Posterior cingulate gyrus (tissue), 11 donors: ENCODE measurements around the gene DNASE1L1.
A peak's percentile ranks its signal among the peaks of the same experiment; 100 is the strongest.

Experiments used
- DNase-seq, 10 donors: peaks; one replicate each; pipeline versions ENCODE4 v3.0.0 to v3.0.0-alpha.2; 2020 to 2021; ENCODE audit warnings: mixed read lengths in 3 of 10
- intact Hi-C: fragments of 100-400 bp; cut with DNase I; formaldehyde crosslinking; loops from one replicate; pipeline ENCODE4 v1.15.1; 2023

DNASE1L1 gene, protein sequence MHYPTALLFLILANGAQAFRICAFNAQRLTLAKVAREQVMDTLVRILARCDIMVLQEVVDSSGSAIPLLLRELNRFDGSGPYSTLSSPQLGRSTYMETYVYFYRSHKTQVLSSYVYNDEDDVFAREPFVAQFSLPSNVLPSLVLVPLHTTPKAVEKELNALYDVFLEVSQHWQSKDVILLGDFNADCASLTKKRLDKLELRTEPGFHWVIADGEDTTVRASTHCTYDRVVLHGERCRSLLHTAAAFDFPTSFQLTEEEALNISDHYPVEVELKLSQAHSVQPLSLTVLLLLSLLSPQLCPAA

DNA sequence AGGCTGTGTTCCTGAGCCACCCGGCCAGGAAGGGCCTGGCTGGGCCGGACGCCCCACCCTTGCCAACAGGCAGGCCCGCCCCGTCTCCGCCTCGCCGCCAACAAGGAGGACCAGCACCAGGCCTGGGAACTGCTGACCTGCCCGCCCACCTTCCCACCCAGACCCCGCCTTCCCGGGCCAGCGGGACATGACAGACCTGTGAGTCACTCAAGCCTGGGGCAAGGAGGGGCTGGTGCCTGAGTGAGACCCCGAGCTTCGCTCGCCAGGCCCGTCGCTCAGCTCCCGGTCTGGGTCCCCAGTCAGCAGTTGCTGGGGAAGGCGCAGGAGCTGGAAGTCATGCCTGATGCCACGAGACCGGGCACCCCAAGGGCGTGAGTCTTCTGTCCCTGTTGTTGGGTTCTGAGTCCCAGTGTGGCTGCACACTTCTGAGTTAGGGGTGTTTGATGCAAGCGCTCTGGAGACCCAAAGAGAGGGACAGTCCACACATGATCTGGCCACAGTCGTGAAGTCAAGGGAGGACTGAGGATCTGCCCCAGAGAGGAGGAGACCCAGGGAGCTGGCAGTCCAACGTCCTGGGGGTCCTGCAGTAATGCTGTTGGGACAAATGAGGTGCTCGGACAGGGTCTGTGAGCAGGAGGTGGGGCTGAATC lies at the start of gene DNASE1L1:
Gene DNASE1L1 (minus strand): TSS at position 33 of the 650 bp plus-strand sequence. CDS start 3,686 bp downstream, outside the sequence.
- intact Hi-C loops: no loop called here
- peak in 3 of 10 donors; percentile 24 to 91 (median 37) for DNase-seq

DNA sequence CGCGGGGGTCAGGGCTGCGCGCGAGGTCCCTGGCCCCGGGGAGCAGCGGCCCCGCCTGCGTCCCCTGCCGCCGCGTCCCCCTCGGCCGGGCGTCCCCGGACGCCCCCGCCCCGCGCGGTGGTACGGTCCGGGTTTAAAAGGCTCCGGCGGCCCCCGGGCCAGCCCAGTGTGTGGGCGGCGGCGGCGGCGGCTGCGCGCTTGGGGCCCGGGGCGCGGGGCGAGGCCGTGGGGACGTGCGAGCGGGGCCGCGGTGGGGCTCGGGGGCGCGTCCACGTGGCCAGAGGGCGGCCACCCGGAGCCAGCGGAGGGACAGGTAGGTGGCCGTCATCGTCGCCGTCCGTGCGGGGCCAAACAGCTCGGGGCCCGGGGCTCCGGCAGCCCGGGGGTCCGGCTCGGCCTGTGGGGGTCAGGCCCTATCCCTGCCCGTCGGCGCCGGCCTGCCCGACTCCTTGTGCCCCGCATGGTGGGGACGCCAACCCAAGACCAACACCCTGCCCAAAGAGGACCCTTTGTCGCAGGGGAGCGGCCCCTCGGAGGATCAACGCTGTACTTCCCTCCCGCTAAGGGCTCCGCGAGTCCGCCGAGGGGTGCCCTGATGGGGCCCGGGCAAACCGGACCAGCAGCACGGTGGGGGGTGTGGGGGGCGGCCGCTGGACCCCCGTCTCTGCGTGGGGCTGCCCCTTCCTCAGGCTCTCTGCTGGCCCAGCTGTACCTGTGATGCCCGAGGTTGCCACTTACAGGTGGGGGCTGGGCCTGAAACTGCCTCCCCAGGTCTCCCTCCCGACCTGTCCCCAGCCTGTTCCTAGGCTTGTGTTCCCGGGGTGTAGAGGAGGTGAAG lies 49.3 kb upstream of the DNASE1L1 start, which contains the start of gene PLXNA3:
Gene PLXNA3 (plus strand): TSS at position 166 of the 838 bp plus-strand sequence. CDS start 1,903 bp downstream, outside the sequence.
- intact Hi-C loops: no loop called here
- DNase-seq: peak in 5 of 10 donors; percentile 26 to 91 (median 47)

DNA sequence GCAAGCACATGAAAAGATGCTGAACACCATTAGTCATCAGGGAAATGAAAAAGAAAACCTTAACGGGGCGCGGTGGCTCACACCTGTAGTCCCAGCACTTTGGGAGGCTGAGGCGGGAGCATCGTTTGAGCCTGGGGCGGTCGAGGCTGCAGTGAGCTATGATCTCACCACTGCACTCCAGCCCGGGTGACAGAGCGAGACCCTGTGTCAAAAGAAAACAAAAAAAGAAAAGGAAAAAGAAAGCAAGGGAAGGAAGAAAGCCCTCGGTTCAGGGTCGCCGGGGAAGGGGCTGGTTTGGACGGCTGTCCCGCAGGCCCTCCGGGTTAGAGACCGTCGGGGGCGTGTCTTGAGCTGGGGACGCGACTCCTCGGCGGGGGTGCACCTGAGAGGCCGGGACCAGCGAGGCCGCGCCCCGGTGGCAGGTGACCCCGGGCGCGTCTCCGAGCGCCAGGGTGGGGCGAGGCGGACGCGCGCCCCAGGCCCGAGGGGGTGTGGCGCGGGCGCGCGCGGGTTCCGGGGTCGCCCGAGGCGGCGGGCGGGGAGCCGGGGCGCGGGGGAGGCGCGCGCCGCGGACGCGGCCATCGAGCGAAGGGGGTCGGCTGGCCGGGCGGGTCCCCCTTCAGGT lies 48.5 kb upstream of the DNASE1L1 start:
- DNase-seq: peak in 1 of 10 donors; percentile 28
- intact Hi-C loops: no loop called here

DNA sequence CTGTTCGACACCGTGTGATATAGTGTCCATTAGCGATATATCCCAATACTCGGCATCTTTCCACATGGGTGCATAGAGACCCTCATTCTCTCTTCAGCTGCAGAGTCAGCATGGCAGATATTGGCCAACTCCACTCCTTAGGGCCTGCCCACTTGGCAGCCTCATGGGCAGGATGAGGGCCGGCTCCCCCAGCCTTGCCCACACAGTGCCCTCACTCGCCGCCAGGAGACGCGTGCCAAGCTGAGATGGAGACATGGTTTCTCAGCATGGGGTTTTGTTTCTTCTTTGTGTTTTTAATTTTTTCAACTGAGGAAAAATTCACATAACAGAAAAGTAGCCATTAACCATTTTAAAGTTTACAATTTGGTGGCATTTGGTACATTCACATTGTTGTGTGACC lies 43.8 kb upstream of the DNASE1L1 start:
- DNase-seq: peak in 2 of 10 donors; percentile 42 to 92

DNA sequence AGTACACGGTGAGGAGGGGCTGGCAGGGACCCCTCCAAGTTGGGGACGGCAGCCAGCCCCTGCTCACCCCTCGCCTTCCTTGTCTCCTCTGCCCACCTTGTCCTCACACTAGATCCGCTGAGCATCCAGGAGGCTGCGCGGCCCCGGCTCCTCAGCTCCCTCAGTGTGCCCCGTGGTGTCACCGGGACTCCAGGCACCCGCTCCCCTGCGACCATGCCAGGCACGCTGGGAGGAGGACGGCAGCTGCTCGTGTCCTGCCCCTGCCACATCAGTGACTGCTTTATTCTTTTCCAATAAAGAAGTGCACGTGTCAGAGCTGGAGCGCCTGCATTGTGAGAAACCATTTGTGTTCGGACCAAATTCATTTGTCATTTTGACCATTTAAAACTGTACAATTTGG lies 41.3 kb upstream of the DNASE1L1 start:
- DNase-seq: peak in 2 of 10 donors; percentile 24 to 42

More for the DNA sequence above, 43.8 kb upstream of the DNASE1L1 start:
- intact Hi-C loops: no loop called here

DNA sequence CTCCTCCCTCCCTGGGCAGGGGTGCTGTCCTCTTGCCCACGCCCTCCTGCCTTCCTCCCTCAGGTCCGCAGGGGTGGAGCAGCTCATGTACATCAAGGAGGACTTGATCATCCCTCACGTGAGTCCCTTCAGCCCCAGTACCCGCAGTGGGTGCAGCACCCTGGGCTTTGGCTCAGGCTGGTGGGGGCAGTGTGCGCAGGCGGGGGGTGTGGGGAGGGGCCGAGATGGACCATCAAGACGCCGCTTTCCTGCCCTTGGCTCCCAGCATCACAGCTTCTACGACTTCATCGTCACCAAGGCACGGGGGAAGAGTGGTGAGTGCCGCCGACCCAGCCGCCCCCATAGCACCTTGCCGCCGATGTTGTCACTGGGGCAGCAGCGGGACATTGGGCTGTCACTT lies 40.6 kb upstream of the DNASE1L1 start:
- intact Hi-C loops: no loop called here
- DNase-seq: peak in 1 of 10 donors; percentile 47

More for the DNA sequence above, 41.3 kb upstream of the DNASE1L1 start:
- intact Hi-C loops: no loop called here

DNA sequence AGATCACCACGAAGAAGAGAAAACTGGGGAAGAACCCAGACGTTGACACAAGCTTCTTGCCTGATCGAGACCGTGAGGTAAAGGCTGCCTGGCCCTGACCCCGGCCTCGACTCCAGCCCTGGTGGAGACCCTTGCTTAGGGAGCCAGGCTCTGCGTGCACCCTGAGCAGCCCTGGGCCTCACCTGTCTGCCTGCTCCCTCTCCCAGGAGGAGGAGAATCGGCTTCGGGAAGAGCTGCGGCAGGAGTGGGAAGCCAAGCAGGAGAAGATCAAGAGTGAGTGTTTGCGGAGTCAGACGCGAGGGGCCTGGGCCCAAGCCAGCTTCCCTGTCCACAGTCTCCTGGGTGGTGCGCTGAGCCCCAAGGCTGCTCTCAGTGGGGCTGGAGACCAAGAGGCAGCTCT lies 39.4 kb upstream of the DNASE1L1 start:
- intact Hi-C loops: no loop called here
- no peak for DNase-seq

DNA sequence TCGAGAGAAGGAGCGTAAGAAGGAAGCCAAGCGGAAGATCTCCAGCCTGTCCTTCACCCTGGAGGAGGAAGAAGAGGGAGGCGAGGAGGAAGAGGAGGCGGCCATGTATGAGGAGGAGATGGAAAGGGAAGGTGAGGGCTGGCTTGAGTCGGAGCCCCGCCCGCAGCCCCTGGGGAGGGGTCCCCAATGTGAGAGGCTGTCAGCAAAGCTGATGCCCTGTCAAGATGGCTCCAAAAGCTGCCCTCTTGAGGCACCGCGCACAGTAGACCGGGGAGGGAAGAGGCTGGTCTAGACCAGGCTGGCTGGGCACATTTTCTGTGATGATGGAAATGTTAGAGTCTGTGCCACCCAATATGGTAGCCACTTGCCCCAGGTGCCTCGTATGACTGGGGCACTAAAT lies 37.4 kb upstream of the DNASE1L1 start:
- intact Hi-C loops: no loop called here
- DNase-seq: peak in 1 of 10 donors; percentile 61

DNA sequence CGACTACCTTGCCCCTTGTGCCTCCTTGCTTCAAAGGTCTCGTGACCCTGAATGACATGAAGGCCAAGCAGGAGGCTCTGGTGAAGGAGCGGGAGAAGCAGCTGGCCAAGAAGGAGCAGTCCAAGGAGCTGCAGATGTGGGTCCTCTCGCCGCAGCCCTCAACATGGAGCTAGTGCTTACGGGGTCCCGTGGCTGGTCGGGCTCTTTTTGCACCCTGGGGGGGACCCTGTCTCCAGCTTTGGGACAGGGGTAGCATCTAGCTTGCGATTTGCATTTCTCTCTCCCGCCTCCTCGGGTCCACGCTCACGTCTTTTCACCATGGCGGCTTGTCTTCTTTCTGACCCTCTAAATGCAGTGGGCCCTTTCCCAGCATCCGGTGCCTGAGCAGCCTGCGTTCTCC lies 36.7 kb upstream of the DNASE1L1 start:
- DNase-seq: no peak

DNA sequence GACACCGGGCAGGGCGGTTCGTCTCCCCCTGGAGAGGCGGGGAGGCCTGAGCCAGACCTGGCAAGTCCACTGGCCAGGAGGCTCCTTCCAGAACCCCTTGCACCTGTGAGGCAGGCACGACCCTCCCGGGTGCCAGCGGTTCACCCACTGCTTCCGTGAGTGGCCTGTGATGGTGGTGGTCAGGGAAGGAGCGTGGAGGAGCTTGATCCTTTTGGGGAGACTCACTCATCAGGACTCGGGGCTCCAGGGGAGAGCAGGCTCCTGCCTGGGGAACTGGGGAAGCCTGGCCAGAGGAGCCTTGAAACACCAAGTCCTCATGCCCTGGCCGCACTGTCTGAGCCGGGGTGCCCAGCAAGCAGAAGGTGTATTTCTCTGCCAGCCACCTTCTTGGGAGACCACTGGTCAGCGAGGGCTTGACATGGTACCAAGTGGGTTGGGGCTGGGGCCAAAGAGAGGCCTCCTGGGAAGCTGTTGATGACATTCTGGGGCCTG lies 35.7 kb upstream of the DNASE1L1 start:
- DNase-seq: no peak
- intact Hi-C loops: loop anchor here (5.0 kb wide), 1 partner anchor 32 kb away; the partner anchor contains the start of gene LAGE3

More for the DNA sequence above, 36.7 kb upstream of the DNASE1L1 start:
- intact Hi-C loops: no loop called here

DNA sequence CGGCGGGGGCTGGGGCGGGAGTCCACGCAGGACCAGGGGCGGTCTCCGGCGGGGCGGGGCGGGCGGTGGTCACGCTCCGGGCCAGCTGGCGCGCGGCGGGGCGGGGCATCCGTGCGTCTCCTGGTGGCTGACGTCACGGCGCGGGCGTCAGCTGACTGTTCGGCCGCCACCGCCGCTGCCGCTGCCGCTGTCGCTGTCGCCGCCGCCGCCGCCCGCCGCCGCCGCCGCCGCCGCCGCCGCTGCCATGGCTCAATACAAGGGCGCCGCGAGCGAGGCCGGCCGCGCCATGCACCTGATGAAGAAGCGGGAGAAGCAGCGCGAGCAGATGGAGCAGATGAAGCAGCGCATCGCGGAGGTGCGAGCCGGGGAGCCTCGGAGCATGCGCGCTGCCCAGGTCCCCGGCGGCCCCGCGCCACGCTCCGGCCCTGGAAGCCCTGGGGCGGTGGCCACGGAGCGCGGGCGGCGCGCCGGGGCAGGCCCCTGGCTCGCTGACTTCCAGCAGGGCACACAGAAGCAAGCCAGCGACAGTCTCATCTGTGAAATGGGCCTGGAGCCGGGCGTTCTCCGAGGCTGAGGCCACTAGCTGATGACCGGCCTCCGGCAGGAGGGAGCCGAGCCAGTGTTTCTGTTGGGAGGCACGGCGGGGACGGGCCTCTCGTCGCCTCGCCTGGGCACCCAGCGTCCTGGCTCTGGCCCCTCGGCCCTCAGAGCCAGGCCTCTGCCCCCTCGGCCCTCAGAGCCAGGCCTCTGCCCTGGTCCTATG lies 35.1 kb upstream of the DNASE1L1 start, which contains the start of gene FAM50A:
Gene FAM50A (plus strand): TSS at position 150 of the 763 bp plus-strand sequence. CDS start 95 bp downstream, at position 245.
- DNase-seq: peak; percentile 65 to 96 (median 76)
- intact Hi-C loops: loop anchor here (5.0 kb wide), 1 partner anchor 33 kb away; the partner anchor contains the start of gene LAGE3

DNA sequence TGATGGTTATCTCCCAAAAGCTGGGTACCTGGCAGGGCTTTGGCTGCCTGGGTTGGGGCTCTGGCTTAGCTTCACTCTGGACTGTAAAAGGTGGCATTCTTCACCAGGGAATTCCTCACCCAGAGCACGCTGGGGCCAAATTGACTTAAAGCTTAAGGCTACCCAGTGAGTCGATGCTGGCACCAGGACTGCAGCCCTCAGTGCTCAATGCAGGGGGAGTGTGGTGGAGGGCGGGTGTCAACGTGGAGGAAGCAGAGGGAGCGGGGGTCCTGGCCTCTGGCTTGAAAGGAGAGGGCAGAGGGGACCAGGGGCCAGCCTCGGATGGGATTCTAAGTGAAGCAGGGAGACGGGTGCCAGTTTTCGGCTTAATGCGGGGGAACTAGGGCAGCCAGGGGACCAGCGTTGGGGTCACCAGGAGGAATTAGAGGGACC lies 34.4 kb upstream of the DNASE1L1 start:
- intact Hi-C loops: loop anchor here (5.0 kb wide), 1 partner anchor 34 kb away; the partner anchor contains the start of gene LAGE3
- DNase-seq: no peak

DNA sequence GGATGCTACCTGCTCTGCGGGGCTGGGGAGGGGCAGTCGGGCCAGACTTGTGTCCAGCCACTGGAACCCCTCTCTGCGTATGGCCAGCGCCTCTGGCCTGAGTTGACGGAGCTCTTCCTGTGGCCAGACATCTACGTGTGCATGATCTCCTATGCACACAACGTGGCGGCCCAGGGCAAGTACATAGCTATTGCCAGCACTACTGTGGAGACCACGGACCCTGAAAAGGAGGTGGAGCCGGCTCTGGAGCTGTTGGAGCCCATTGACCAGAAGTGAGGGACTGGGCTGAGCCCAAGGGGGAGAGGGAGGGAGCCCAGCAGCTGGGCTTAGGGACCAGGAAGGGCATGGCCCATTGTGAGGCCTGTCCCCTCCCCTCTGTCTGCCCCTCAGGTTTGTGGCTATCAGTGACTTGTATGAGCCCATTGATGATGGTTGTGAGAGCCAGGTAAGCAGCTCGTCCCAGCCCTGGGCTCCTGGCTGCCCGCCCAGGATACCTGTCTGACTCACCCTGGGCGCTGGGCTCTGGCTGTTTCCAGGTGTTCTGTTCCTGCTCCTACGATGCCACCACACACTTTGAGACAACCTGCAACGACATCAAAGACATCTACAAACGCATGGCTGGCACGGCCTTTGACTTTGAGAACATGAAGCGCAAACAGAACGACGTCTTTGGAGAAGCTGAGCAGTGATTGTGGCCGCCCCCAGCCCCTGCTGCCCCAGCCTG lies 33.1 kb upstream of the DNASE1L1 start:
- DNase-seq: no peak
- intact Hi-C loops: loop anchor here (5.0 kb wide), 1 partner anchor 35 kb away; the partner anchor contains the start of gene LAGE3

DNA sequence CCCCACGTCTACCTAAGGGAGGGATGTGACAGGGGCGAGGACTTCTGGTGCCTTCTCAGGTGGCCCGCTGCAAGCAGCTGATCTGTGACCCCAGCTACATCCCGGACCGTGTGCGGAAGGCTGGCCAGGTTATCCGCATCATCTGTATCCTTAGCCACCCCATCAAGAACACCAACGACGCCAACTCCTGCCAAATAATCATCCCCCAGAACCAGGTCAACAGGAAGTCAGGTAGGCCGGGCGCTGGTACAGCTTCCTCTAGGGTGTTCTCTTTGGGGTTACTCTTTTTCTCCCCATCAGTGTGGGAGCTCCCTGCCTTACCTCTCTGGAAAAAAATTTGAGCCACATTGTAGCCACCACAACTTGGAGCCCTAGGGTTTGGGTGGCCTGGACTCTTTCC lies 32.5 kb upstream of the DNASE1L1 start:
- DNase-seq: no peak
- intact Hi-C loops: loop anchor here (5.0 kb wide), 1 partner anchor 36 kb away; the partner anchor contains the start of gene LAGE3

DNA sequence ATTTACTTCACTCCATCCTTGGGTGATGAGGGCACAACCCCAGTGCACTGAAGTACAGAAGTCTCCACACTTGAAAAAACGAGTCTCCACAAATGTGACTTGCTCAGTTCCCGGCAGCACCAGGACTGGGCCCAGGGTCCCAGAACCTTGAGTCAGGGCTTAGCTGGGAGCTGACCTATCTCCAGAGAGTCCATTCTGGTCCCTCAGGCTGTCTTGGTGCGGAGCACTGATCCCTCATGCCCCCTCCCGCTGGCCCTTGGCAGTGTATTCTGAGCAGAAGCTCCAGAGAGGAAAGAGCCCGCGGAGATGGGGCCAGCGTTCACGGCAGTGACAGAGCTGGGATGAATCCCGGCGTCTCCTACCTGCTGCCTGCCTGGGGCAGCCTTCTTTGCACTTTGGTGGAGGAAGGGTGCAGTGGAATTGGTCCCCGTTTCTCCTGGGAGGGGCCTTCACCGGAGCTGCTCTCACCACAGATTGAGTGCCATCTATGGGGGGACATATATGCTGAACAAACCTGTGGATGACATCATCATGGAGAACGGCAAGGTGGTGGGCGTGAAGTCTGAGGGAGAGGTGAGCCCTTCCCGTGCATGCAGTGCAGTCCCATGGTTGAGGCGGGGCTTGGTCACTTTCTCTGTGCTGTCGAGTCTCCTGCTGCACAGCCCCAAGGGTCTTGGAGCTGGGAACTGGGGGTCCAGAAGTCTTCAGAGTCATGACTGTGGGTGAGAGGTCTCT lies 31.7 kb upstream of the DNASE1L1 start:
- intact Hi-C loops: loop anchor here (5.0 kb wide), 1 partner anchor 37 kb away; the partner anchor contains the start of gene LAGE3
- peak in 1 of 10 donors; percentile 68 for DNase-seq

DNA sequence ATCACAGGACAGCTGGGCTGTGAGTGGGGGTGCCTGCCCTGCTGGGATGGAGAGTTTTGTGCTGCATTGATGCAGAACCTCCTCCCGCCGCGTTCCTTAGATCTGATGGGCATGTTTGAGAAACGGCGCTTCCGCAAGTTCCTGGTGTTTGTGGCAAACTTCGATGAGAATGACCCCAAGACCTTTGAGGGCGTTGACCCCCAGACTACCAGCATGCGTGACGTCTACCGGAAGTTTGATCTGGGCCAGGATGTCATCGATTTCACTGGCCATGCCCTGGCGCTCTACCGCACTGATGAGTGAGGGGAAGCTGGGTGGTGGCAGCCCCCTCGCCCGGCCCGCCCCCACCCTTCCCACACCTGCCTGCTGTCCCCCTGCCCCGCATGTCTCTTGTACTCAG lies 30.8 kb upstream of the DNASE1L1 start:
- DNase-seq: no peak
- intact Hi-C loops: loop anchor here (5.0 kb wide), 1 partner anchor 37 kb away; the partner anchor contains the start of gene LAGE3
